Transverse colon (tissue), 4 donors: ENCODE results near the gene MTCH1.

Experiments used
- EP300 ChIP-seq: sonication (generic); formaldehyde crosslinking; IDR thresholded peaks from one replicate; pipeline ENCODE4 v1.6.1; 2017; ENCODE audit warnings: antibody characterized with exemption, low read depth
- POLR2AphosphoS5 ChIP-seq, 3 donors: sonication (generic); formaldehyde crosslinking; IDR thresholded peaks; one replicate each; pipeline ENCODE4 v1.6.1; 2016; ENCODE audit warnings: antibody characterized with exemption in 3 of 3
- TF ChIP-seq, protein P1 (sequence below), 5 experiments: fragments of 200-600 bp in 3 of 5; fragments of 450-650 bp in 2 of 5; sonication (generic) in 3 of 5; IDR thresholded peaks; 1 replicate in 2 of 5; 2 replicates in 3 of 5; pipeline ENCODE4 v1.5.1; 2016 to 2017; ENCODE audit warnings: antibody characterized with exemption in 5 of 5, inconsistent platforms in 3 of 5, mild to moderate bottlenecking in 2 of 5, moderate library complexity in 1 of 5

DNA sequence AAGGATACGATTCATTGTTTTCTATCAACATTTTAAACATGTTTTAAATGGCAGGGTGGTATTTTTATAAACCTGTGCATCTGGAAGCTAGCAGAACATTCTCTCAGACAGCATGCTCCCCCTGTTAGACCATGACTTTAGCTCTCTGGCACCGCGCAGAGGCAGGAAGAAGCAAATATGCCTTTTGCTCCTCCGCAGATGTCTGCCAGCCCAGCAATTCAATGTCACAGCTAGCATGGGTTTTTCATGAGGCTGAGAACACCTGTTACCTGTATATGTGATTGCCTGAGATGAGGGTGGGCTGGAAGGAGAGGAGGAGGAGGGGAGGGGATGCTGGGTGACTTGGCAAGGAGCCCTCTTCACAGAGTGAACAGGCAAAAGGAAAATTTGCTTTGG lies 6.7 kb downstream of the MTCH1 start:
- TF ChIP-seq, protein P1, sequence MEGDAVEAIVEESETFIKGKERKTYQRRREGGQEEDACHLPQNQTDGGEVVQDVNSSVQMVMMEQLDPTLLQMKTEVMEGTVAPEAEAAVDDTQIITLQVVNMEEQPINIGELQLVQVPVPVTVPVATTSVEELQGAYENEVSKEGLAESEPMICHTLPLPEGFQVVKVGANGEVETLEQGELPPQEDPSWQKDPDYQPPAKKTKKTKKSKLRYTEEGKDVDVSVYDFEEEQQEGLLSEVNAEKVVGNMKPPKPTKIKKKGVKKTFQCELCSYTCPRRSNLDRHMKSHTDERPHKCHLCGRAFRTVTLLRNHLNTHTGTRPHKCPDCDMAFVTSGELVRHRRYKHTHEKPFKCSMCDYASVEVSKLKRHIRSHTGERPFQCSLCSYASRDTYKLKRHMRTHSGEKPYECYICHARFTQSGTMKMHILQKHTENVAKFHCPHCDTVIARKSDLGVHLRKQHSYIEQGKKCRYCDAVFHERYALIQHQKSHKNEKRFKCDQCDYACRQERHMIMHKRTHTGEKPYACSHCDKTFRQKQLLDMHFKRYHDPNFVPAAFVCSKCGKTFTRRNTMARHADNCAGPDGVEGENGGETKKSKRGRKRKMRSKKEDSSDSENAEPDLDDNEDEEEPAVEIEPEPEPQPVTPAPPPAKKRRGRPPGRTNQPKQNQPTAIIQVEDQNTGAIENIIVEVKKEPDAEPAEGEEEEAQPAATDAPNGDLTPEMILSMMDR (IDR thresholded peaks at IDR 0.05) = peak; percentile 41 to 53 (median 47)
- TF ChIP-seq POLR2AphosphoS5 (IDR thresholded peaks at IDR 0.05) (no peak), EP300 (no peak)
